Stimulated activated CD4-positive, alpha-beta T cell treated with anti-CD3 and anti-CD28 coated beads, Interleukin-12 subunit alpha, Interleukin-12 subunit beta, amount 100 ng/mL, for 24 hours (primary cell): ENCODE data around the gene ZBED2.
A peak's percentile ranks its signal among the peaks of the same experiment; 100 is the strongest.
"Not testable (repeated sequence)": the region's sequence is repeated elsewhere in the genome, so short reads cannot be mapped to it uniquely, and the experiment has no call there.

Experiments
- DNase-seq, 2 experiments: peaks; one replicate each; pipeline ENCODE4 v3.0.0-alpha.2; 2020; ENCODE audit warnings: low read depth in 2 of 2

The ZBED2 gene, protein sequence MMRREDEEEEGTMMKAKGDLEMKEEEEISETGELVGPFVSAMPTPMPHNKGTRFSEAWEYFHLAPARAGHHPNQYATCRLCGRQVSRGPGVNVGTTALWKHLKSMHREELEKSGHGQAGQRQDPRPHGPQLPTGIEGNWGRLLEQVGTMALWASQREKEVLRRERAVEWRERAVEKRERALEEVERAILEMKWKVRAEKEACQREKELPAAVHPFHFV

DNA sequence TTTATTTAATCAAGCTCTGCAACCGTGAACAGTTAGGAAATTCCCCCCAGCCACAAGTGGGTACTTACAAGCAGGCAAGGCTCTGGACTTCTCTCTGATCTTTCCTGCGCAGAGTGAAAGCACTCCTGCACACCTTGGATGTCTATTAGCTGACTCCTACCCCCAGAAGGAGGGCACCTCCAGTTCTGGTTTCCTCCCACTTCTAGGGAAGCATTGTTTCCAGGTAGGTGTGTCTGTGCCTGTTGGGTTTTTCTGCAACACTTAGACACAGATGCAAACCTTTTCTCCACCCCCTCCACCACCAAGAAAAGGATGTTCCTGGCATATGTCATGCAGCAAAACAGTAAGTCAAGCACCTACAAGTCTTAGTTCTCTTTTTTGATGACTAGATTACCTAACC, at the start of gene ZBED2:
Gene ZBED2 (minus strand): TSS at position 115 of the 400 bp plus-strand sequence. CDS start 1,145 bp downstream, outside the sequence.
- no peak for DNase-seq

DNA sequence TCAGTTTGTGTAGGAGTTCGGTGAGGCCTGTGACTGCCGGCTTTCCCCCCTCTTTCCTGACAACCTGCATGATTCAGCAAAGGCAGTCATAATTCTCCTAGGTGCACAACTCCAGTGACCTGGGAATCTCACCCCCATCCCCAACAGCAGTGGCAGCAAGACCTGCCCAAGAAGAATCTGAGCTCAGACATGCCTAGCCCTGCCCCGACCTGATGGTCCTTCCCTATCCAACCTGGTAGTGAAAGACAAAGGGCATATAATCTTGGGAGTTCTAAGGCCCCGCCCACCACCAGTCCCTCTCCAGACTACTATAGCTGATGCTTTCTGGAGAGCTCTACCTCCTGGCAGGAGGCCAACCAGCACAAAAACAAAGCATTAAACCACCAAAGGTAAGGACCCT, 44.2 kb upstream of the ZBED2 start:
- DNase-seq = no peak

DNA sequence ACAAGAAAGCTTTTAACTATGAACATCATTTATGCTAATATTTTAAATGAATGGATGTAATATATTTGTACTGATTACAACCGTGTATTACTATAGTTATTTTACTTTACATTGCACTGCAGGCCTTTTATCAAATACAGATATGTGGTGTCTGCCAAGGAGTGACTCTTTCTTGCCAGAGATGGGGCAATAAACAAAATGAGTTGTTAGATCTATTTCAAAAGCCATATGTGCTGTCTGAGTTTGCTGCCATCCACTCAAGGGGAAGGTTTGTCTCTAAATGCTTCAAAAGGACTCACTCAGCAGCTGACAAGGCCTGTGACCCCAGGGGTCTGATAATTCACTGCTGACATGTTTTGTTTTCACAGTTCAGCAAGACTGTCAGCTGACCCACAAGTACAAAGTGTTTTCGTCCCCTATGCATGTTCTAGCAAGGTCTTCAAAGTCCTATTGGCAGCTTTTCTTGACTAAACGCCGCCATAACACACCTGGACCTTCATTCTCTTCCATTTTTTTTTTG, 41.3 kb upstream of the ZBED2 start:
- DNase-seq = no peak

DNA sequence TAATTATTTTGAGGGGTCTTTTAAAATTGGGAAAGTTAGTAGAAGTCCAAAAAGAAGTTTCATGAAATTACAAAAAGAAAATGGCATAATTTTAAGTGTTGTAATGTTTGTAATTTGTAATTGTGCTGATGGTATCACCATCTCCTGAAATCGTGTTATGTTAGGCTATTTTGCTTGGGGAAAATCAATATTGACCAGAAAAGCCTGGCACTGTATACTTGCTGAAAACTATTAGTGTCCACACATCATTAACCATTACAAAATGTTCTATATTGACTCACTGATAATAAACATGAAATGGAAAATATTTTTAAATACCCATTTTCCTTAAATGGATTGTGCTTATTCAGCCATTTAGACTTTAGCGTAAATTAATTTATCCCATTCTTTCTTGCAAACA, 40.3 kb upstream of the ZBED2 start:
- no peak for DNase-seq

DNA sequence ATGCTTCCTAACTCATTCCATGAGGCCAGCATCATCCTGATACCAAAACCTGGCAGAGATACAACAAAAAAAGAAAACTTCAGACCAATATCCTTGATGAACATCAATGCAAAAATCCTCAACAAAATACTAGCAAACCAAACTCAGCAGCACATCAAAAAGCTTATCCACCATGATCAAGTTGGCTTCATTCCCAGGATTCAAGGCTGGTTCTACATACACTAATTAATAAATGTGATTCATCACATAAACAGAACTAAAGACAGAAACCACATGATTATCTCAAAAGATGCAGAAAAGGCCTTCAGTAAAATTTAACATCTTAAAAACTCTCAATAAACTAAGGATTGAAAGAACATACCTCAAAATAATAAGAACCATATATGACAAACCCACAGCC, 35.5 kb upstream of the ZBED2 start:
- DNase-seq = not testable (repeated sequence)

DNA sequence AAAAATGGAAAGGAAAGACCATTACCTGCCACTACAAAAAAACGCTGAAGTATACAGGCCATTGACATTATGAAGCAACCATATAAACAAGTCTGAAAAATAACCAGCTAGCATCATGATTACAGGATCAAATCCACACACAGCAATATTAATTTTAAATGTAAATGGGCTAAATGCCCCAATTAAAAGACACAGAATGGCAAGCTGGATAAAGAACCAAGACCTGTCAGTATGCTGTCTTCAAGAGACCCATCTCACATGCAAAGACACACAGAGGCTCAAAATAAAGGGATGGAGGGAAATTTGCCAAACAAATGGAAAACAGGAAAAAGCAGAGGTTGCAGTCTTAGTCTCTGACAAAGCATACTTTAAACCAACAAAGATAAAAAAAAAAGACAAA, 33.9 kb upstream of the ZBED2 start:
- not testable (repeated sequence) for DNase-seq

DNA sequence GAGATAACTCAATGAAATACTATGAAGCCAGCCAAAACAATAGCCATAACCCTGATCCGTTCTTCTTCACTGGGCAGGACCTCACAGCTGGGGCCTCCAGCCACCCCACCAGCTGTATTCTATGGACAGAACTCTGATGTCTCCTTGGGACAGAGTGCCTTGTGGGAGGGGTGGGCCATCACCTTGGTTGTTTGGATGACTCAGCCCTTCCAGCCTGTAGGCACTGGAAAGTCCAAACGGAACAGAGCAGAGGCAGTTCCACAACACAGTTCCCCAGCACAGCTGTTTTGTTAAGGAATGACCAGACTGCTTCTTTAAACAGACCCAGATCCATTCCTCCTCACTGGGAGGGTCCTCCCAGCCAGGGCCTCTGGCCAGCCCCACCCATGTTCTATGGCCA, 31.9 kb upstream of the ZBED2 start:
- no peak for DNase-seq

DNA sequence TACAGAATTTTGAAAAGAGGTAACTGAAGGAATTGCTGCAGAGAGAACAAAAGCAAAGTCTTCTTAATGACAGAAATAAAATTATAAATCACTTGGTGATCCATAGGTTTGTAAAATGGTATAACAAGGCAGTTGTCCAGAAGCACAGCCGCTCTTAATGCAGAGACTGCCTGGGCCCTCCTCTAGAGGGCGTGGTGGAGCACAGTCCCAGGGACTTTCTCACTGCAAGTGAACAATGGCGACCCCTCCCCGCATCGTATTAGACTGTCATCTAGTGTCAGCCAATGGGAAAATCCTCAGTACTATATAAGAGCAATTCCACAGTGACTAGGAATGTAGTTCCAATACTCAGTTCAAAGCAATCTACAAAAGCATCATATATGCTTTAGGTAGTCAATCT, 26.4 kb upstream of the ZBED2 start:
- DNase-seq = no peak

DNA sequence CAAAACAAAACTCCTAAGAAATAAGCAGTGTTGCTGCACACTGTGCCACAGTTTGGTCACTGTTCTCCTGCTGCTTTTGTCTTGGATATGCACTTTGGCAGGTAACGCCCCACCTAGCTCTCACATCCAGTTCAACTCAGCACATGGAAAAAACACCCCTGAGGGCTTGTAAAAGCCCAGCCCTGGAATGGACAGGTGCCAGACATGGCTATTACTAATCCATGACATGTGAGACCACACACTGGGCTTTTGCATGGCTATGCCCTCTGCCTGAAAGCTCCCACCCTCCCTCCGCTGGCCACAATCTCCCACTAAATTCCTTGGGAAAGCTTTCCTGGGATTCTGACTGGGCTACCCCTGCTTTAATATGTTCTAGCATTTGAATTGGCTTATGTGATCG, 24.7 kb upstream of the ZBED2 start:
- DNase-seq = no peak

DNA sequence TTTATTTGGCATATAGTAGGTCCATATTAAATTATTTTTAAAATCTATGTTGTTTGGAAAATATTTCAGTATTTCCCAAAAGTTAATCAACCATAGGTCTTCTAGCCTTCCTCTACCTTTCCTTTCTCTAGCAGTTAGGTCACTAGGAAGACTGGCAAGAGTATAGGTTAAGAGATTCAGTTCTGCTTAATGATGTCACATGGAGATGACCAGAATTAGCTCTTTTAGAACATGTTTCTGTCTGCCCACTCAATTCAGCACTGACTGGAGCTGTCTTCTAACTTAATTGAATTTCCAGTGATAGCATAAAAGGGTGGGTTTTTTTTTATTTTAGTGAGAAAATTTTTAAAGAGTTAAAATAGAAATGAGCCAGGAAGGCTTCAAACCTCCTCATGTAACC, 23.8 kb upstream of the ZBED2 start:
- no peak for DNase-seq

DNA sequence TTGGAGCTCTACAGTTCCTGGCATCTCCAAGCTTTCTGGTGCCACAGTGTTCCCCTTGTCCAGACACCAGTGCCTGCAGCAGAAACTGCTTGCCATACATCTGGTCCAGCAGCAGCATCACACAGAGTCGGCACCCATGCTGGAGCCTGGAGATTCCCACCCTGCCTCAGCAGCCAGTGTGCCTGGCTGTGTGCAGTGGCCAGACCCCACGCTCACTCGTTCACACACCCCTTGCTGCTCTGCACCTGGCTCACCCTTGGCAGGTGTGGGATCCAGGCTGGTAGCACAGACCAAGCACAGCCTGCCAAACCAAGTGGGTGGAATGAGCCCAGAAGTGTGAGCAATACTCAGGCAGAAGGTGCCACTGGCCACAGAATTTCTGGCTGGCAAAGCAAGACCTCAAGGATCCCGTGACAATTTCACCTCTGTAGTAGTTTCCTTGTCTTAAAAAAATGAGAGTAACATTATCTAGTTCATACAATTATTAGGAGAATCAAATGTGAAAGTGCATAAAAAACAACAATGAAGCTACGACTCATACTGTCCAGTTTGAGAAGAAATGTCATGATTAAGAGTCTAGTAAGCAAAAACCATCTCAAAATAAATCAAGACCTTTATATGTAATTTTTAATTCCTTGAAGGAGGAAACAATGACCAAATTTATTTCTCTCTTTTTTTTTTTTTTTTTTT, 22.9 kb upstream of the ZBED2 start:
- DNase-seq = no peak

DNA sequence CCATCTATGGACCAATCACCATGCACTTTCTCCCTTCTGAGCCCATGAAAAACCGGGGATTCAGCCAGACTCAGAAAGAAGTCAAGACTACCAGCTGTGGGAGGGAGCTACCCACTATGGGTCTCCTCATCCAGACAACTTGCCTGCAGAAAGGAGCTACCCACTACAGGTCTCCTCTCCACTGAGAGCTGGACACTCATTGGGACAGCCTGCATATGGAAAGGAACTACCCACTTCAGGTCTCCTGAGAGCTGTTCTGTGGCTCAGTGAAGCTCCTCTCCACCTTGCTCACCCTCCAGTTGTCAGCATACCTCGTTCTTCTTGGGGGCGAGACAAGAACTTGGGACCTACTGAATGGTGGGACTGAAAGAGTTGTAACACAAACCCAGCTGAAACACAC, 22.3 kb upstream of the ZBED2 start:
- no peak for DNase-seq

DNA sequence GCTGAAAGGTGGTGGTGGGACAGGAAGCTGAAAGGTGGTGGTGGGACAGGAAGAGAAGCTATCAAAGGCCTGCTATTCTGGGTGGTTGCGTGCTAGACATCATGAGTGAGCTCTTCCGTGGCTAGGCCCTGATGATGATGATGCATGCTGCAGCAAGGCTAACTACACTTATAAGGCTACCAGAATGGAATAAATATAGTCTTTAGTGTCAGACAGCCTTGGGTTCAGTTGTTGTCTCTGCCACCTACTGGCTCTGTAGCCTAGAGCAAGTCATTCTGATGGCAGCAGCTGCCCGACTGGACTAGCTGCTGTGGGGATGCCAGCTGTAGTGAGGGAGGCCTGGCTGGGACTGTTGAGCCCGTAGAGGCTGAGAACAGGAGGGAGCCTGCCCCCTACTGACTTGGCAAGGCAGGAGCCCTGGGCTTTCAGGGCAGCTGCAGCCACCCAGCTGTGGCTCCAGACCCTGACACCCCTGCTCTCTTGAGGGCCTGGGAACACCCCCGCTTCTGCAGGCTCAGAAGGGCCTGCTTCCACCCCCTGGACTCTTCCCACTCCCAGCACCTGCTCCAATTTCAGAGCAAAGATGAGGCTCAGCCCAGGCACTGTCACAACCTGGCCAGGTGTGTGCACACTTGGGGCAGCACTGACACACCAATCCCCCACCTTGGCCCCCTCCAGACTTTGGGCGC, 21.4 kb upstream of the ZBED2 start:
- DNase-seq = peak in 1 of 2 experiments; percentile 53

DNA sequence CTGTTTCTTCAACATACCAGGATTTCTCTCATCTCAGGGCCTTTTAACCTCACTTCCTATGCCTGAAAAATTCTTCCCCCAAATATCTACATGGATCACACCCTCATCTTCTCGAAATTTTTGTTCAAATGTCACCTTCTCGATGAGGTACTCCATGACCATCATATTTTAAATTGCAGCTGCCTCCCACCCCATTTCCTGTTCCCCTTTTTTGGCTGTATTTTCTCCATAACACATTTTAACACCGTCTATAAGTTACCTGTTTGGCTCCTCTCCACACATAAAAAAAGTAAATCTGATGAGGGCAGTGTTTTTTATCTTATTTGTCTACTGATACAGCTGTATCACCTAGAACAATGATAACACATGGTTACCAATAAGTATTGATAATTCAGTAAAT, 20.7 kb upstream of the ZBED2 start:
- DNase-seq = no peak

DNA sequence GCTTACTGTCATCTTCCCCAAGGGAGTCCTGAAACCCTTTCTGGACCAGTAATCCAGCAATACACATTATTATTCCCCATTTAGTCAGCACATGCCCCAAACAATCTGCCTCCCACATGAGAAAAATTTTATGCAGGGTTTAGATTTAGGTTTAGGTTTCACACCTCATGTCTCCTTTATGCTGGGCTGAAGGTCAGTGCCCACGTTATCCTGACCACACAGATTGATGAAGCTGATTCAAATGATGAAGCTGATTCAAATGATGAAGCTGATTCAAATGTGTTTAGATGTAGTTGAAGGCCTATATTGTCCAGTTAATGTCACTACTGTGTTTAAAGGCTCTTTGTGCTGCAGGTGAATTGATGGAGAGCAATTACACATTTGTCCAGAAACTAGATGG, 18.1 kb upstream of the ZBED2 start:
- no peak for DNase-seq

DNA sequence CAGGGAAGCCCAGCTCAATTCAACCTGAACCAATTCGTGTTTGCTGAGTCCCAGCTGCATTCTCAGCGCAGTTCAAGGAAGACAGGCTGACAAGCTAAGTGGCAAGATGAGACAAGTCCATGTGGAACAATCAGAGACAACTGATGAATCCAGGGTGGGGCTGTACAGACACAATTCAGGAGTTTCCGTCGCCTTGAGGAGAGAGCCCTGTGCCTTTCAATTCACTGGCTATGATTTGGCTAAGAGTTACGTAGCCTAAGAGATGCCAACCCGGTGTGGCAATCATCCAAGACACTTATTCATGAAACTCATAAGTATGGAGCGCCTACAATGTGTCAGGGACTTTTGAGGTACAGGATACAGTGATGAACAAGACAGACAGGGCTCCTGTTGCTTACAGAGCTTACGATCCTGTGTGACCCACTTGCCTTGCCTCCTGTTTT, 15.5 kb upstream of the ZBED2 start:
- DNase-seq = no peak

DNA sequence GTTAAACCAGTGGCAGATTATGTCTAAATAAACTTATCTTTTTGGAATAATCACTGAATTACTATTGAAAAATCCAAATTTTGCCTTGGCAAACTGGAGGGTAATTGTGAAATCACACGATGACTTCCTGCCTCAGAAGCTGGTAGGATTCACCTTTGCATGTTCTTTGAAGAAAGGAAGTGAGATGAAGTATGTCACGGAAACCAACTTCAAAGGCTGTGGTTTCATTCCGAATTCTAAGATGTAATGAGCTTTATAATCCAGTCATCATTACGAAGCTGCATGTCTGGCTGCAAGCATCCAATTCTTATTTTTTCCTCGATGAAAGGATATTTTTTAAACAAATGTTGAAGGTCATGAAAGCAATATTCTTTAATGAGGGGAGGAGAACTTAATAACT, 15.0 kb upstream of the ZBED2 start:
- no peak for DNase-seq

DNA sequence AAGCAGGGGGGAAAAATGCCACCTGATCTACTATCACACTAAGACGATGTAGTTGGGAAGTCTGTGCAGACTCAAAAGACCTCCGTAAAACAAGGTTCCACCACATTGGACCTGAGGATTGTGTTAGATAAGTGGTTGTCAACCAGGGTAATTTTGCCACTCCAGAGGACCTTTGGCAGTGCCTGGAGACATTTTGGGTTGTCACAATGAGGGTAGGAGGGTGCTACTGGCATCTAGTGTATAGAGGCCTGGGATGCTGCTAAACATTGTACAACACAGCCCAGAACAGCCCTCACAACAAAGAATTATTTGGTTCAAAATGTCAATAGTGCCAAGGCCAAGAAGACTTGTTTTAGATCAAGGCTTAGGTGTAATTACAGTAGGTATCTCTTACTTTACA, 14.6 kb upstream of the ZBED2 start:
- no peak for DNase-seq

DNA sequence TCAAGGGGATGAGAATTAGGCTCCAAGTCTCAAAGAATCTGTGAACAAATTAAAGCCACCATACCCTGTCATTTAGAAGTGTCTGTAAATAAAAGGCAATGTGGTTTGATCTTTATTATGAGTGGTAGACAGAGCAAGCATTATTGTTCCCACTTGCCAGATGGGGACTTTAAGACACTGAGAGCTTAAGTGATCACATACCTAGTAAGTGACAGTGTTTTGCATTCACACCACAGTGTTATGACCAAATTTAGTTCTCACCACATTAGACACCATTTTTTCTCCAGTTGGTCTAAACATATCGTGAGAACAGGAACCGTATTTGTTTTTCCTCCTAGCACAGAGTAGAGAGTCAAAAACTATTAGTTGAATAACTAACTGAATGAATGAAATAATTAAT, 13.2 kb upstream of the ZBED2 start:
- no peak for DNase-seq

DNA sequence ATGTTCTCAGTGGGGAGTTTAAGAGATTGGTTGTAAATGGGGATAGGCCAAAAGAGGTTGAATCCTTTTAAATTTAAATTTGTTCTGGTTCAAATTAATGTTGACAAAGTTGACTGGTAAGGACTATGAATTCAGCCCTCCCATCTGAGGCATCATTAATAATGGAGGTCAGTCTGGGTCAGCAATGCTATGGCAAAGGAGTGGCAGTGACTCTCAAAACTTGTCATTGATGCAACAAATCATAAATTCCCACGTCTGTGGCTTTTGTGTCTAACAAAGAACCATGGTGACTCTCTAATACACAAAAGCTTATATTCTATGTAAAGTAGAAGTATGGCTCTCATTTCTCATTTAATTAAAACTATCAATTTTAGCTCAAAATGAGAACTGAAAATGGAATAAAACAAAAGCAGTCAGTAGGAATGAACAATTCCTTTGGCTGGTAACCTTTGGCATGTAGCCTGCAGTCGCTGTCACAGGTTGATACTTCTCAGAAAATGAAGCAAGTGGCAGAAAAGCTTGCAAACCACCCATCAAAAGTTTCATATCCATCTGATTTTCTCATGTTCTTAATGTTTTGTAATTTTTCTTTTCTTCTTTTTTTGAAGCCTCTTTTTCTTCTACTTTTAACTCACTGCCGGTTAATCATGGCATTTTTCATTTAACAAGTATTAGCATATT, 12.2 kb upstream of the ZBED2 start:
- no peak for DNase-seq

DNA sequence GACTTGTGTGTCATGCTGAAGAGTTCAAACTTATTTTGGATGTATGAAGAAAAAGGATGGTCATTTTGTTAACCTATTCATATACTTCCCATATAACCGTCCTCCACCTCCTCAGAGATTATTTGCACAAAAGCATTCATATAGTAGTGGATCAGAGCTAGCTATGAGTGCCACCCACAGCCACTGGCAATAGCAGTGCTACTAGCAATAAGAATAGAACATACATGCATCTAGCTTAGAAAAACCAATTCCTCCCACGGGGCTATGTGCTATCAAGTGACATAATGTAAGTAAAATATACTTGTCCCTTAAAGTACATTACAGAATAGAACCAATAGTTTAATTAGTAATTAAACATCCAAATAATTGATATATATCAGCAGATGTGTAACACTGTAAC, 10.3 kb upstream of the ZBED2 start:
- no peak for DNase-seq

DNA sequence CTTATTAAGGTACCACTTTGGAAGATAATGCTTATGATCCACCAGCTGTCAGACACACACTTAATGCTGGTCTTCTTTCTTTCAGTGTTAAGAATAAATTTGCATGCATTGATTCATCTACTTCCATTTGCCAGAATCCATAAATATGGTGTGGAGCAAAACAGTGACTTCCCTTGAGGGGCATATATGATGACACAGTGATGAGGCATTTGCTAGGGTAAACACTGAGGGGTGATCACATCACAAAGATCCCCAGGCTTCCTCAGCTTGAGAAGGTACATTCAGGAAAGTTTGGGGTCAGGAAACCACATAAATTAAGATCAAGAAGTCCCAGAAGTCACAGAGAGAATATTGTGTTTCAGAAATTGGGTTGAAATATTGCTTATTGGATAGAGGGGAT, 9.9 kb upstream of the ZBED2 start:
- DNase-seq = no peak
